Measurements from ENCODE around the gene LRP1B.

The LRP1B gene

GRCh38 chr2:141301551-141301950, 829.3 kb downstream of the LRP1B start:
- no peak for DNase-seq (ENCODE audit: low read depth)
- Histone ChIP-seq H3K4me1 (ENCODE audit: control insufficient read depth, insufficient read depth, low read length) (no peaks in the 10 kb centered on the region), H3K27me3 (replicated peaks; ENCODE audit: control insufficient read depth, insufficient read depth, low read length) (no peaks in the 10 kb centered on the region), H3K9me3 (ENCODE audit: control insufficient read depth, low read length) (peaks cover 3% of the 10 kb centered on the region), H3K4me3 (ENCODE audit: low read length) (no peak overlapping the region), H3K9ac (ENCODE audit: low read length) (no peak overlapping the region), H3K36me3 (ENCODE audit: control insufficient read depth, insufficient read depth, low read length, severe bottlenecking) (no peaks in the 10 kb centered on the region)

GRCh38 chr2:141280037-141280436, 850.8 kb downstream of the LRP1B start:
- Histone ChIP-seq H3K27me3 (replicated peaks; ENCODE audit: control insufficient read depth, insufficient read depth, low read length) (no peaks in the 10 kb centered on the region), H3K36me3 (ENCODE audit: control insufficient read depth, insufficient read depth, low read length, severe bottlenecking) (no peaks in the 10 kb centered on the region), H3K9ac (ENCODE audit: low read length) (no peak overlapping the region), H3K4me3 (ENCODE audit: low read length) (no peak overlapping the region), H3K9me3 (ENCODE audit: control insufficient read depth, low read length) (no peaks in the 10 kb centered on the region), H3K4me1 (ENCODE audit: control insufficient read depth, insufficient read depth, low read length) (no peaks in the 10 kb centered on the region)
- no peak for DNase-seq (ENCODE audit: low read depth)

- Histone ChIP-seq H3K27me3 (replicated peaks; ENCODE audit: control insufficient read depth, insufficient read depth, low read length) (no peaks in the 10 kb centered on the region), H3K4me1 (ENCODE audit: control insufficient read depth, insufficient read depth, low read length) (no peaks in the 10 kb centered on the region), H3K36me3 (ENCODE audit: control insufficient read depth, insufficient read depth, low read length, severe bottlenecking) (no peaks in the 10 kb centered on the region), H3K9ac (ENCODE audit: low read length) (no peak overlapping the region), H3K4me3 (ENCODE audit: low read length) (no peak overlapping the region), H3K9me3 (ENCODE audit: control insufficient read depth, low read length) (peaks cover 27% of the 10 kb centered on the region)
- DNase-seq (ENCODE audit: low read depth), result no peak
These were observed 859.5 kb downstream of the LRP1B start for GRCh38 chr2:141271346-141271745.

- DNase-seq (ENCODE audit: low read depth), result no peak
- Histone ChIP-seq H3K9ac (ENCODE audit: low read length) (no peak overlapping the region), H3K27me3 (replicated peaks; ENCODE audit: control insufficient read depth, insufficient read depth, low read length) (no peaks in the 10 kb centered on the region), H3K36me3 (ENCODE audit: control insufficient read depth, insufficient read depth, low read length, severe bottlenecking) (no peaks in the 10 kb centered on the region), H3K4me3 (ENCODE audit: low read length) (no peak overlapping the region), H3K9me3 (ENCODE audit: control insufficient read depth, low read length) (peaks cover 3% of the 10 kb centered on the region), H3K4me1 (ENCODE audit: control insufficient read depth, insufficient read depth, low read length) (no peaks in the 10 kb centered on the region)
These were observed 866.0 kb downstream of the LRP1B start for GRCh38 chr2:141264848-141265247.

GRCh38 chr2:141260911-141261310, 869.9 kb downstream of the LRP1B start:
- Histone ChIP-seq H3K9ac (ENCODE audit: low read length) (no peak overlapping the region), H3K4me3 (ENCODE audit: low read length) (no peak overlapping the region)

GRCh38 chr2:141259683-141260082, 871.1 kb downstream of the LRP1B start:
- Histone ChIP-seq H3K27me3 (replicated peaks; ENCODE audit: control insufficient read depth, insufficient read depth, low read length) (no peaks in the 10 kb centered on the region), H3K4me1 (ENCODE audit: control insufficient read depth, insufficient read depth, low read length) (no peaks in the 10 kb centered on the region), H3K36me3 (ENCODE audit: control insufficient read depth, insufficient read depth, low read length, severe bottlenecking) (no peaks in the 10 kb centered on the region), H3K4me3 (ENCODE audit: low read length) (no peak overlapping the region), H3K9me3 (ENCODE audit: control insufficient read depth, low read length) (no peaks in the 10 kb centered on the region), H3K9ac (ENCODE audit: low read length) (no peak overlapping the region)
- no peak for DNase-seq (ENCODE audit: low read depth)

More at GRCh38 chr2:141260911-141261310, 869.9 kb downstream of the LRP1B start:
- Histone ChIP-seq H3K9me3 (ENCODE audit: control insufficient read depth, low read length) (no peaks in the 10 kb centered on the region), H3K36me3 (ENCODE audit: control insufficient read depth, insufficient read depth, low read length, severe bottlenecking) (no peaks in the 10 kb centered on the region), H3K27me3 (replicated peaks; ENCODE audit: control insufficient read depth, insufficient read depth, low read length) (no peaks in the 10 kb centered on the region), H3K4me1 (ENCODE audit: control insufficient read depth, insufficient read depth, low read length) (no peaks in the 10 kb centered on the region)
- DNase-seq (ENCODE audit: low read depth), result no peak

GRCh38 chr2:141242008-141242407, 888.8 kb downstream of the LRP1B start:
- Histone ChIP-seq H3K9ac (ENCODE audit: low read length) (no peak overlapping the region), H3K9me3 (ENCODE audit: control insufficient read depth, low read length) (no peaks in the 10 kb centered on the region), H3K27me3 (replicated peaks; ENCODE audit: control insufficient read depth, insufficient read depth, low read length) (no peaks in the 10 kb centered on the region), H3K4me3 (ENCODE audit: low read length) (no peak overlapping the region), H3K36me3 (ENCODE audit: control insufficient read depth, insufficient read depth, low read length, severe bottlenecking) (no peaks in the 10 kb centered on the region), H3K4me1 (ENCODE audit: control insufficient read depth, insufficient read depth, low read length) (no peaks in the 10 kb centered on the region)
- no peak for DNase-seq (ENCODE audit: low read depth)

- Histone ChIP-seq H3K9ac (ENCODE audit: low read length) (no peak overlapping the region), H3K4me3 (ENCODE audit: low read length) (no peak overlapping the region), H3K27me3 (replicated peaks; ENCODE audit: control insufficient read depth, insufficient read depth, low read length) (no peaks in the 10 kb centered on the region), H3K4me1 (ENCODE audit: control insufficient read depth, insufficient read depth, low read length) (no peaks in the 10 kb centered on the region), H3K9me3 (ENCODE audit: control insufficient read depth, low read length) (peaks cover 6% of the 10 kb centered on the region), H3K36me3 (ENCODE audit: control insufficient read depth, insufficient read depth, low read length, severe bottlenecking) (no peaks in the 10 kb centered on the region)
- no peak for DNase-seq (ENCODE audit: low read depth)
These were observed 904.3 kb downstream of the LRP1B start for GRCh38 chr2:141226560-141226959.

GRCh38 chr2:141207036-141207385, 923.8 kb downstream of the LRP1B start:
- no peak for DNase-seq (ENCODE audit: low read depth)
- H3K36me3 ChIP-seq (ENCODE audit: control insufficient read depth, insufficient read depth, low read length, severe bottlenecking), result no peaks in the 10 kb centered on the region
- no peak overlapping the region for H3K4me3 ChIP-seq (ENCODE audit: low read length)
- no peaks in the 10 kb centered on the region for H3K9me3 ChIP-seq (ENCODE audit: control insufficient read depth, low read length)
- H3K4me1 ChIP-seq (ENCODE audit: control insufficient read depth, insufficient read depth, low read length), result no peaks in the 10 kb centered on the region
- no peaks in the 10 kb centered on the region for H3K27me3 ChIP-seq (replicated peaks; ENCODE audit: control insufficient read depth, insufficient read depth, low read length)
- no peak overlapping the region for H3K9ac ChIP-seq (ENCODE audit: low read length)

- Histone ChIP-seq H3K4me3 (ENCODE audit: low read length) (no peak overlapping the region), H3K27me3 (replicated peaks; ENCODE audit: control insufficient read depth, insufficient read depth, low read length) (no peaks in the 10 kb centered on the region), H3K9me3 (ENCODE audit: control insufficient read depth, low read length) (no peaks in the 10 kb centered on the region), H3K36me3 (ENCODE audit: control insufficient read depth, insufficient read depth, low read length, severe bottlenecking) (no peaks in the 10 kb centered on the region), H3K9ac (ENCODE audit: low read length) (no peak overlapping the region), H3K4me1 (ENCODE audit: control insufficient read depth, insufficient read depth, low read length) (no peaks in the 10 kb centered on the region)
- DNase-seq (ENCODE audit: low read depth), result no peak
These were observed 929.7 kb downstream of the LRP1B start for GRCh38 chr2:141201016-141201565.

- no peak overlapping the region for H3K9ac ChIP-seq (ENCODE audit: low read length)
- H3K9me3 ChIP-seq (ENCODE audit: control insufficient read depth, low read length), result no peaks in the 10 kb centered on the region
- no peaks in the 10 kb centered on the region for H3K4me1 ChIP-seq (ENCODE audit: control insufficient read depth, insufficient read depth, low read length)
- H3K36me3 ChIP-seq (ENCODE audit: control insufficient read depth, insufficient read depth, low read length, severe bottlenecking), result no peaks in the 10 kb centered on the region
- H3K4me3 ChIP-seq (ENCODE audit: low read length), result no peak overlapping the region
- no peaks in the 10 kb centered on the region for H3K27me3 ChIP-seq (replicated peaks; ENCODE audit: control insufficient read depth, insufficient read depth, low read length)
- DNase-seq (ENCODE audit: low read depth), result no peak
These were observed 930.6 kb downstream of the LRP1B start for GRCh38 chr2:141200191-141200590.

GRCh38 chr2:141199711-141200110, 931.1 kb downstream of the LRP1B start:
- Histone ChIP-seq H3K9me3 (ENCODE audit: control insufficient read depth, low read length) (no peaks in the 10 kb centered on the region), H3K9ac (ENCODE audit: low read length) (no peak overlapping the region), H3K4me3 (ENCODE audit: low read length) (no peak overlapping the region), H3K4me1 (ENCODE audit: control insufficient read depth, insufficient read depth, low read length) (no peaks in the 10 kb centered on the region), H3K36me3 (ENCODE audit: control insufficient read depth, insufficient read depth, low read length, severe bottlenecking) (no peaks in the 10 kb centered on the region), H3K27me3 (replicated peaks; ENCODE audit: control insufficient read depth, insufficient read depth, low read length) (no peaks in the 10 kb centered on the region)
- no peak for DNase-seq (ENCODE audit: low read depth)
